OCI-LY1 (cell line): ENCODE results near the gene TBPL2.

ENCODE experiments used
- CTCF ChIP-seq: fragments of 200-600 bp; sonication (generic), shearing (Covaris generic); IDR thresholded peaks from 2 replicates; pipeline ENCODE4 v1.5.1; 2017; ENCODE audit warnings: mild to moderate bottlenecking, antibody characterized with exemption, low read length, moderate library complexity, mixed read lengths
- EZH2 ChIP-seq: fragments of 200-600 bp; sonication (generic), shearing (Covaris generic); IDR thresholded peaks from 2 replicates; pipeline ENCODE4 v1.8.0; 2017; ENCODE audit warnings: borderline replicate concordance, mixed run types, mild to moderate bottlenecking, antibody characterized with exemption, low read length, moderate library complexity, mixed read lengths

- TF ChIP-seq CTCF (no peak), EZH2 (no peak)
These were observed 59.4 kb downstream of the TBPL2 start for GRCh38 chr14:55381040-55381439.
